ENCODE data around the gene RASL11B.

DNA sequence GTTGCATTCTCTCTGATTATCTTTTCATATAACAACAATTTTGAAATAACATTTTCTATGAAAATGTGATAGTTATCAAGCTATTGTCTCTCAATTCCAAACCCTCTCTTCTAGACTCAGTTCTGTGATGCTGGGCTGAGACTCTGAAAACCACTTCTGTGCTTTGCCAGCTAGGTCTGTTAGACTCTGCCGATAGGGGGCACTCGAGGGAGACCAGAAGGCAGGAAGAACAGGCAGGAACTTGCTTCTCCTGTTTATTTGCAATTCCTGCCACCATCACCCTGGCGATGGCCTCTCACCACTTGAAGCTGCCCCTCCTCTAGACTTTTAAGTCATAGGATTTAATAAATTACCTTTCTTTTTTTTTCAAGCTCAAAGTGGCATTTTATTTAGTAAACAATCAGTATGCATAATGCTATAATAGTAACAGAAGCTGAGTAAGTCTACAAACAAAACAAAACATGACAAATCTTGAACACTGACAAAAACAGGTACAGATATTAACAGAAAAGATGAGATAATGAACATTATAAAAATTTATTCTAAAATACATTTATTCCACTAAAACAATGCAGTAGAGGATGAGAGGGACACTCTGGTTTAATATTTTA is 49.7 kb downstream of the RASL11B start:
- TF ChIP-seq CTCF (IDR thresholded peaks at IDR 0.05) (peak in 2 of 4 experiments; percentile 24 to 39), POLR2A (IDR thresholded peaks at IDR 0.05) (no peak), POLR2AphosphoS5 (IDR thresholded peaks at IDR 0.05) (no peak)
